HG03469 (cell line): ENCODE data around the gene WDR5B.
"Not testable (repeated sequence)": the region's sequence is repeated elsewhere in the genome, so short reads cannot be mapped to it uniquely, and the experiment has no call there.

Experiments
- ATAC-seq: cut with Tn5 transposase; IDR thresholded peaks from one replicate; pipeline ENCODE4 v1.9.1; 2021; ENCODE audit warnings: mild to moderate bottlenecking, moderate library complexity, moderate number of reproducible peaks; ENCODE audit not compliant: unreplicated experiment

Gene WDR5B

GRCh38 chr3:122374034-122374433 is 41.8 kb downstream of the WDR5B start:
- ATAC-seq = no peak

- ATAC-seq = no peak
Measured at GRCh38 chr3:122366379-122366749, 49.5 kb downstream of the WDR5B start.

- not testable (repeated sequence) for ATAC-seq
Measured at GRCh38 chr3:122365582-122366378, 50.1 kb downstream of the WDR5B start.

DNA sequence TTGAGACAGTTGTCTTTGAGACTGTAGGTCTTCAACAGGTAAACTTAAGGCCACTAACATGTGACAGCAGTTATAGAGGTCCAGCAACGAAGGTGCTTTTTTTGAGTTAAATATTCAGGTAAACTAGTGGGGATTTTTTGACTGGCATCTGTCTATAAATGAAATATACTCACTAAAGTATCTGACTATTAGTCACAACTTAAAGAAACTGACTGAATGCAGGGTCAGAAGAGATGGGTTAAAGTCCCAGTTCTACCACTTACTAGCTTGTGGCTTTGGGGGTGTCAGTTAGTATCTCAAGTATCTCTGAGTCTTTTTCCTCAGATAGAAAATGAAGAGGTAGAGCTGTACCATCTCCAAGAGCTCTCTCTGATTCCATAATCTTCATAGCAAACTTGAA is 50.8 kb downstream of the WDR5B start:
- no peak for ATAC-seq

DNA sequence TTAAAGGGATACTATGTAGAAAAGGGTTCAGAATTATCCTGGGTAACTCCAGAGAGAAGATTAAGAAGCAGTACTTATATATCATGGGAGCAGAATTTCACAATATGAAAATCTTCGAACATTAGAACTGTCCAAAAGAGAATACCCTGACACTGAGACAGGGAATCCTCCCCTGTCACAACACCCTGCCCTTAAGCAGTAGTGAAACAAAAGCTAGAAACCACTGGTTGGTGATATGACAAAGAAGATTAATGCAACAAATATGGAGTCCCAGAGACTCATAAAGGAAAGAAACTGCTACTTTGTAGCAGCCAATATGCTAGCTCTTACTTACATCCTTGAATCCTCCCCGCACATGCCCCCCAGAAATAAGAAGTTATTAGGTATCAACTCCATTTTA is 51.4 kb downstream of the WDR5B start:
- ATAC-seq = no peak
